OCI-LY7 (cell line): ENCODE data around the gene CLINT1.

Experiments used
- EZH2phosphoT487 ChIP-seq: fragments of 200-600 bp; sonication (generic); IDR thresholded peaks from 2 replicates; pipeline ENCODE4 v1.6.1; 2018; ENCODE audit warnings: low read depth, borderline replicate concordance, mild to moderate bottlenecking, mixed run types, antibody characterized with exemption, low read length, moderate library complexity, mixed read lengths
- TF ChIP-seq, protein P1 (sequence below): fragments of 200-600 bp; sonication (generic); conservative IDR thresholded peaks from 2 replicates; pipeline ENCODE4 v1.5.1; 2014; ENCODE audit warnings: mild to moderate bottlenecking, antibody characterized with exemption, low read length, moderate library complexity, mixed read lengths

DNA sequence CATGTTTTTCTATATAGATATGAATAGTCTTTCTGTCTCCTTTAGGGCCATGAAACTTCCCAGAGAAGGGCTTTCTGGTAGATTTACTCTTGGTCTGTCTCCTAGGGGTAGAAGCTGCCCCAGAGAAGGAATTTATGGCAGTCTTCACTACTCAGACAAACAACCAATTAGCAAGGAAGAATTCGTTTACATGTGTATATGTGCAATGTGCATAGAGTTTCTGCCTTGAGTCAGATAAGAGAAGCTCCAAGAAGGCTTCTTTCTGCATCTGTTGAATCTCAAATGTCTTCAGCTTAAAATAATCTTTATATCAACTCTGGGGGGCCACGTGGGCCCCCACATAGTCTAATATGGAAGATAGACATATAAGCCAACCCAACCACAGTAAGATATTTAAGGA lies 7.6 kb upstream of the CLINT1 start:
- TF ChIP-seq, protein P1, sequence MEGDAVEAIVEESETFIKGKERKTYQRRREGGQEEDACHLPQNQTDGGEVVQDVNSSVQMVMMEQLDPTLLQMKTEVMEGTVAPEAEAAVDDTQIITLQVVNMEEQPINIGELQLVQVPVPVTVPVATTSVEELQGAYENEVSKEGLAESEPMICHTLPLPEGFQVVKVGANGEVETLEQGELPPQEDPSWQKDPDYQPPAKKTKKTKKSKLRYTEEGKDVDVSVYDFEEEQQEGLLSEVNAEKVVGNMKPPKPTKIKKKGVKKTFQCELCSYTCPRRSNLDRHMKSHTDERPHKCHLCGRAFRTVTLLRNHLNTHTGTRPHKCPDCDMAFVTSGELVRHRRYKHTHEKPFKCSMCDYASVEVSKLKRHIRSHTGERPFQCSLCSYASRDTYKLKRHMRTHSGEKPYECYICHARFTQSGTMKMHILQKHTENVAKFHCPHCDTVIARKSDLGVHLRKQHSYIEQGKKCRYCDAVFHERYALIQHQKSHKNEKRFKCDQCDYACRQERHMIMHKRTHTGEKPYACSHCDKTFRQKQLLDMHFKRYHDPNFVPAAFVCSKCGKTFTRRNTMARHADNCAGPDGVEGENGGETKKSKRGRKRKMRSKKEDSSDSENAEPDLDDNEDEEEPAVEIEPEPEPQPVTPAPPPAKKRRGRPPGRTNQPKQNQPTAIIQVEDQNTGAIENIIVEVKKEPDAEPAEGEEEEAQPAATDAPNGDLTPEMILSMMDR, result no peak
- no peak for TF ChIP-seq EZH2phosphoT487
